CD4-positive, alpha-beta T cell treated with Interleukin-21 for 1 hour (primary cell): ENCODE data around the gene GNS.
"Not testable (repeated sequence)": the region's sequence is repeated elsewhere in the genome, so short reads cannot be mapped to it uniquely, and the experiment has no call there.

ENCODE experiments used
- DNase-seq: peaks from one replicate; pipeline ENCODE4 v3.0.0-alpha.2; 2020

The GNS gene

GRCh38 chr12:64779354-64779974, 20.3 kb upstream of the GNS start:
- DNase-seq = no peak

GRCh38 chr12:64775147-64775736, 16.0 kb upstream of the GNS start:
- DNase-seq = not testable (repeated sequence)

GRCh38 chr12:64773386-64773785, 14.2 kb upstream of the GNS start:
- no peak for DNase-seq

- no peak for DNase-seq
These were observed 8.3 kb upstream of the GNS start for GRCh38 chr12:64767495-64767894.

- peak; percentile 38 for DNase-seq
These were observed 1.8 kb upstream of the GNS start for GRCh38 chr12:64760808-64761573.

- DNase-seq = no peak
These were observed 1.4 kb downstream of the GNS start for GRCh38 chr12:64757771-64758170.

- no peak for DNase-seq
These were observed 2.8 kb downstream of the GNS start for GRCh38 chr12:64756376-64756775.

- no peak for DNase-seq
These were observed 5.8 kb downstream of the GNS start for GRCh38 chr12:64753427-64753826.

GRCh38 chr12:64752833-64753238, 6.4 kb downstream of the GNS start:
- no peak for DNase-seq

- DNase-seq = no peak
These were observed 7.2 kb downstream of the GNS start for GRCh38 chr12:64752032-64752431.

GRCh38 chr12:64749461-64750200, 9.6 kb downstream of the GNS start:
- DNase-seq = no peak

GRCh38 chr12:64747695-64748094, 11.5 kb downstream of the GNS start:
- DNase-seq = no peak

- DNase-seq = no peak
These were observed 12.5 kb downstream of the GNS start for GRCh38 chr12:64746663-64747062.

- DNase-seq = no peak
These were observed 13.2 kb downstream of the GNS start for GRCh38 chr12:64745980-64746379.

GRCh38 chr12:64745259-64745807, 13.9 kb downstream of the GNS start:
- DNase-seq = no peak

- DNase-seq = no peak
These were observed 14.6 kb downstream of the GNS start for GRCh38 chr12:64744422-64745258.

- DNase-seq = no peak
These were observed 16.0 kb downstream of the GNS start for GRCh38 chr12:64743206-64743605.

- no peak for DNase-seq
These were observed 16.8 kb downstream of the GNS start for GRCh38 chr12:64742416-64742815.

- no peak for DNase-seq
These were observed 18.6 kb downstream of the GNS start for GRCh38 chr12:64740646-64741045.

- no peak for DNase-seq
These were observed 19.4 kb downstream of the GNS start for GRCh38 chr12:64739778-64740177.

- peak; percentile 28 for DNase-seq
These were observed 21.7 kb downstream of the GNS start for GRCh38 chr12:64737539-64737938.

- DNase-seq = no peak
These were observed 22.4 kb downstream of the GNS start for GRCh38 chr12:64736771-64737170.
